Stimulated activated memory B cell treated with anti-CD40 and anti-IgM and Interleukin-4, amounts not matched to agents 10 μg/mL and 1 μg/mL and 100 μg/mL, for 72 hours (primary cell): Measurements from ENCODE around the gene CENPB.

Experiments used
- ATAC-seq: fragments of 150-1000 bp; cut with Tn5 transposase; 2 replicates; pipeline ENCODE4 v1.10.0; 2021
- H3K27ac Mint-ChIP-seq: one replicate; pipeline ENCODE4 v1.8.0; 2022; ENCODE audit warnings: mild to moderate bottlenecking, mixed read lengths
- H3K27me3 Mint-ChIP-seq: one replicate; pipeline ENCODE4 v1.8.0; 2022; ENCODE audit warnings: mixed read lengths
- H3K36me3 Mint-ChIP-seq: one replicate; pipeline ENCODE4 v1.8.0; 2022; ENCODE audit warnings: mixed read lengths
- H3K4me1 Mint-ChIP-seq: one replicate; pipeline ENCODE4 v1.8.0; 2022; ENCODE audit warnings: mixed read lengths
- H3K4me3 Mint-ChIP-seq: one replicate; pipeline ENCODE4 v1.8.0; 2022; ENCODE audit warnings: mild to moderate bottlenecking, moderate library complexity, mixed read lengths
- H3K9me3 Mint-ChIP-seq: one replicate; pipeline ENCODE4 v1.8.0; 2022; ENCODE audit warnings: mixed read lengths

The CENPB gene

DNA sequence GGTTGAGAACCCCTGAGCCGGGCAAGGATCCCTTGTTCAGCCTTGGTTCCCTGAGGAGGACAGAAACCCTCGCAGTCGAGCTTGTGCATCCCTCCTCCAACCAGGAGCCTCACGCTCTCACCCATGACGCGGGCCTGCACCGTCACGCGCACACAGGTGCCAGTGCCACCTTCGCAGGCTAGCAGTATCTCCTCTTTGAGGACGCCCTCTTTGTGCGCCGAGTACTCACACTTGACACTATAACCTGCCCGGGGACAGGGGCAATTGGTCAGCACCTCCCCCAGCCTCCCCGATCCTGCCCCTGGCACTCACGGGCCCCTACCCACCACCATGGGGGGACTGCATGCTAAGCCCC, 32.3 kb downstream of the CENPB start:
- Mint-ChIP-seq H3K4me1 (peaks cover 11% of the 10 kb centered on the region), H3K27me3 (no peaks in the 10 kb centered on the region), H3K9me3 (no peaks in the 10 kb centered on the region), H3K4me3 (no peak overlapping the region), H3K27ac (no peak overlapping the region), H3K36me3 (peaks cover 16% of the 10 kb centered on the region)
- ATAC-seq: no peak

DNA sequence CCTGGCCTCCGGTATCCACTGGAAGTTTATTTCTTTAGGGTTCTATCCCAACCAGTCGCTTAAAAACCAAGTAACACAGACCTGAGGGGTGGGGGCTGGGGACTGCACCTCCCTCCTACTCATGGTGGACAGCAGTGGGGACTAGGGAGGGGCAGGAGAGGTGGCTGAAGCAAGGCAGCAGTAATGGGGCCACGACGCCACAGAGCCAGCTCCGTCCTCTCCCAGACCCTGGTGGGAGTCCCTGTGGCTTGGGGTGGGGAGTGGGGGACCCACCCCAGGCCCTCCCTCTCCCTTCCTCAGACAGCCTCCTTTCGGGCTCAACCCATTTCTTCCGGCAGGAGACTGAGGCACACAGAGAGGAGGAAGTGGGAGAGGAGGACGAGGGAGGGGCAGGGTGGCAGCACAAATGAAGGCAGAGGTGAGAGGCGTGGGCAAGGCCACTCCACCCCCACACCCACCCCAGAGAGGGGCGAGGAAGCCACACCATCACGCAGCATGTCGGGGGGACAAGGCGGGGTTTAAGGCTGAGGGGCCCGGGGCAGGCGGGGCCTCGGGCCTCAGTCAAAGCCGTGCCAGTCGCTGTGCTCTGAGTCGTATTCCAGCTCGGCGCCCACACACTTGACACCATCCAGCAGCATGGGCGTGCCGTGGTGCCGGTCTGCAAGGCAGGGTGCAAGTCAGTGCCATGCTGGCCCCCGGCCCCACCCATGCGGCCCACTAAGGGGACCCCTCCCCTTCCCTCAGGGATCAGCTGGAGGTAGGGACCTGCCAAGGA, 32.9 kb downstream of the CENPB start:
- Mint-ChIP-seq H3K27me3 (no peaks in the 10 kb centered on the region), H3K9me3 (no peaks in the 10 kb centered on the region), H3K4me1 (peaks cover 11% of the 10 kb centered on the region), H3K36me3 (peaks cover 16% of the 10 kb centered on the region), H3K27ac (no peak overlapping the region), H3K4me3 (no peak overlapping the region)
- no peak for ATAC-seq

DNA sequence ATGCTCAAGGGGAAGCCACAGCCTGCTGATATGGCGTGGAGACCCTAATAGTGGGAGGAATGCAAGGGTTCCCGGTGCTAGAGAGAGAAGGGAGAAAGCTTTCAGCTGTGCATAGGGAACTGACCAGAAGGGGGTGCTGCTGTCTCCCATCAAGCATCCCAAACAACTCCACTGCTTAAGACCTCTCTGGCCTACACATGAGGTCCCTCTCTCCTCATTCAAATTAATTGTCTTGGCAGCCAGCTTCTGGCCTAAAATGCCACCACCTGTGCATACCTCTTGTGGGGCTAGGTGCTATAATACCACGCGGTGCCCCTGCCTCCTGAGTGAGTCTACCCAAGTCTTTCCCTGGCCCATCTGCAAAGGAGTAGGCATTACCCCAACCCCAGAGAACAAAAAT, 33.4 kb downstream of the CENPB start:
- H3K27me3 Mint-ChIP-seq: peaks cover 5% of the 10 kb centered on the region
- no peak overlapping the region for H3K4me3 Mint-ChIP-seq
- peak; percentile 27 for ATAC-seq
- no peak overlapping the region for H3K27ac Mint-ChIP-seq
- H3K36me3 Mint-ChIP-seq: peaks cover 13% of the 10 kb centered on the region
- no peaks in the 10 kb centered on the region for H3K9me3 Mint-ChIP-seq
- peaks cover 11% of the 10 kb centered on the region for H3K4me1 Mint-ChIP-seq

DNA sequence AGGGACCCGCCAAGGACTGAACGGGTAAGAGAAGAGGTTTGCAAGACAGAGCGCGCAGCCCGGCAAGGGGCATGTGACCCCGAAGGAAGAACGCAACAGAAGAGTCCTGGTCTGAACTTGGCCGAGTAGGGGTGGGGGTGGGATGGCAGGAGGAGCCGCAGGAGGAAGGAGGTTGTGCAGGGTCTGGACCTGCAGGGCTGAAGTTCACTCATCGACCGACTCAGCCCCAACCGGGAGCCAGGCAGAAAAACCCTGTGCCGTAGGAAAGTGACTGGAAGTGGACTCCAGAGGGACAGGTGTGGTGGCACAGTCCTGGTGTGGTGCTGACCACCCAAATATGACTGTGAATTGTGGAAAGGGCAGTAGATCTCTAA, 34.2 kb downstream of the CENPB start:
- Mint-ChIP-seq H3K9me3 (no peaks in the 10 kb centered on the region), H3K4me1 (peaks cover 11% of the 10 kb centered on the region), H3K27ac (peak overlapping the region; percentile 44), H3K36me3 (peaks cover 6% of the 10 kb centered on the region), H3K4me3 (peak overlapping the region; percentile 75), H3K27me3 (peaks cover 13% of the 10 kb centered on the region)
- ATAC-seq: no peak

DNA sequence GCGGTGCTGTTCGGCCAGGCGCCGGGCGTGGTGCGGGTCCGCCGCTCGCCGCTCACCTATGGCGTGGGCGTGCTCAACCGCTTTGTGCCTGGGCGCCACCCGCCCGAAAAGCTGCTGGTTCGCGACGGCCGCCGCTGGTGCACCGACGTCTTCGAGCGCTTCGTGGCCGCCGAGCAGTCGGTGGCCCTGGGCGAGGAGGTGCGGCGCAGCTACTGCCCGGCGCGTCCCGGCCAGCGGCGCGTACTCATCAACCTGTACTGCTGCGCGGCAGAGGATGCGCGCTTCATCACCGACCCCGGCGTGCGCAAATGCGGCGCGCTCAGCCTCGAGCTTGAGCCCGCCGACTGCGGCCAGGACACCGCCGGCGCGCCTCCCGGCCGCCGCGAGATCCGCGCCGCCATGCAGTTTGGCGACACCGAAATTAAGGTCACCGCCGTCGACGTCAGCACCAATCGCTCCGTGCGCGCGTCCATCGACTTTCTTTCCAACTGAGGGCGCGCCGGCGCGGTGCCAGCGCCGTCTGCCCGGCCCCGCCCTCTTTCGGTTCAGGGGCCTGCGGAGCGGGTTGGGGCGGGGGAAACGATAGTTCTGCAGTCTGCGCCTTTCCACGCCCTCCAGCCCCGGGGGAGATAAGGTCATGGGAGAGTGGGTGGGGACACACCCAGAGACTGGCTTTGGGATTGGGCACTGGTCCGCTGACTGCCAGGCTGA, 34.7 kb downstream of the CENPB start:
- H3K4me1 Mint-ChIP-seq: peaks cover 11% of the 10 kb centered on the region
- H3K4me3 Mint-ChIP-seq: peak overlapping the region; percentile 75
- H3K9me3 Mint-ChIP-seq: no peaks in the 10 kb centered on the region
- H3K36me3 Mint-ChIP-seq: peaks cover 5% of the 10 kb centered on the region
- ATAC-seq: peak; percentile 77
- peak overlapping the region; percentile 44 for H3K27ac Mint-ChIP-seq
- H3K27me3 Mint-ChIP-seq: peaks cover 18% of the 10 kb centered on the region

DNA sequence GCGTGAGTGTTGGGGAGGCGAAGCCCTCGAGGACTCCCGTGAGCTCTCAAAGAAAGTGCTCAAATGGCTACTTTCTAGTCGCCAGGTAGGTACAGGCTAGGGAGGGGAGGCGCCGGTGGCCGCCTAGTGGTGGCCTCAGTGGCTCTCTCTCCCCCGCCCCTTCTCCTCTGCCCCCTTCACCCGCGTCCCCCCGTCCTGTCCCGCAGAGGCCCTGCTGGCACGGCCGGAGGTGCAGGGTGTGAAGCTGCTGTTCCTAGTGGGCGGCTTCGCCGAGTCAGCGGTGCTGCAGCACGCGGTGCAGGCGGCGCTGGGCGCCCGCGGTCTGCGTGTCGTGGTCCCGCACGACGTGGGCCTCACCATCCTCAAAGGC, 35.2 kb downstream of the CENPB start:
- no peak for ATAC-seq
- H3K36me3 Mint-ChIP-seq: peaks cover 5% of the 10 kb centered on the region
- H3K27me3 Mint-ChIP-seq: peaks cover 24% of the 10 kb centered on the region
- no peaks in the 10 kb centered on the region for H3K9me3 Mint-ChIP-seq
- H3K4me1 Mint-ChIP-seq: peaks cover 11% of the 10 kb centered on the region
- H3K4me3 Mint-ChIP-seq: no peak overlapping the region
- no peak overlapping the region for H3K27ac Mint-ChIP-seq

DNA sequence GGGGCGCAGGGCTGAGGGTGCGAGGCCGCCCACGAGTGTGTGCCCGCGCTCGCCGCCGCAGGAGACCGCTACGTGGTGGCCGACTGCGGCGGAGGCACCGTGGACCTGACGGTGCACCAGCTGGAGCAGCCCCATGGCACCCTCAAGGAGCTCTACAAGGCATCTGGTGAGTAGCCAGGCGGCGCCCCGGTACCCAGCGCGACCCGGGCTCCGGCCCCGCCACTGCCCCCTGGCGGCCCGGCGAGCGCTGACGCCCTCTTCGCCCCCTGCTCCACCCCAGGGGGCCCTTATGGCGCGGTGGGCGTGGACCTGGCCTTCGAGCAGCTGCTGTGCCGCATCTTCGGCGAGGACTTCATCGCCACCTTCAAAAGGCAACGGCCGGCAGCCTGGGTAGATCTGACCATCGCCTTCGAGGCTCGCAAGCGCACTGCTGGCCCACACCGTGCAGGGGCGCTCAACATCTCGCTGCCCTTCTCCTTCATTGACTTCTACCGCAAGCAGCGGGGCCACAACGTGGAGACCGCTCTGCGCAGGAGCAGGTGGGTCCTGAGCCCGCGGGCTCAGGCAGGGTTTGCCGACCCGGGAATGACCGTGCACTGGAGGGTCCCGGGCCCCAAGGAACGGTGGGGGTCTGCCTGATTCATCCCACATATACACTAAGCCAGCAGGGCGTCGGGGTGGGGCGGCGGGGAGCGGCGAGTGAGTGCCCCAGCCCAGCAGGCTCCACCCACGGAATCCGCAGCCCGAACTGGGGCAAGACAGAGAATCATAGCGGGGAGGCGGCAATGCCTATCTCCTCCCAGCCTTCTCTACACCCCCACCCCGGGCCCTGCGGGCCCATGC, 36.6 kb downstream of the CENPB start:
- no peaks in the 10 kb centered on the region for H3K36me3 Mint-ChIP-seq
- peaks cover 20% of the 10 kb centered on the region for H3K4me1 Mint-ChIP-seq
- H3K27me3 Mint-ChIP-seq: peaks cover 37% of the 10 kb centered on the region
- no peak for ATAC-seq
- H3K27ac Mint-ChIP-seq: no peak overlapping the region
- no peaks in the 10 kb centered on the region for H3K9me3 Mint-ChIP-seq
- H3K4me3 Mint-ChIP-seq: no peak overlapping the region

DNA sequence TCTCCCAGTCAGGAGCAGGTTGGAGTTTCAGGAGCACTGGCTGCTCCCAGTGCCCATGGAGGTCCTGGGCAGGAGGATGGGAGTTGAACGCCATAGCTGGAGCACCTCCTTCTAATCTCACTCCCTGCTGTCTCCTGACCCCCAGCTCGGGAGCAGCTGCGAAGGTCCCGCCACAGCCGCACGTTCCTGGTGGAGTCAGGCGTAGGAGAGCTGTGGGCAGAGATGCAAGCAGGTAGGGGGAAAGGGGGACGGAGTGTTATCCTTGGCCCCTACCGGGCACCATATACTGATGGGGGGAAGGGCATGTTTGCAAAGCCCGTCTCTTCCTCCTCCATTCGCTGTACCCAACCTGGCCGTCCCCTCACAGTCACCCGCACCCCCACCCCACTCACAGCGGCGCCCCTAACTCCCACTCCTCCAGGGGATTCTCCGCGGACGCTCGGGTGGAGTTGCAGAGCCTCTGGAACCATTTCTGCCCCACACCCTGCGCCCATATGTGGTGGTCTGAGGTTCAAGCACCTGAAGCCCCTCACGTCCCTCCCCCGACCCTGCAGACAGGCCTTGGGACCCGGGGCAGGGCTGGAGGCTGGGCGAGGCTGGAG, 37.4 kb downstream of the CENPB start:
- H3K27ac Mint-ChIP-seq: no peak overlapping the region

DNA sequence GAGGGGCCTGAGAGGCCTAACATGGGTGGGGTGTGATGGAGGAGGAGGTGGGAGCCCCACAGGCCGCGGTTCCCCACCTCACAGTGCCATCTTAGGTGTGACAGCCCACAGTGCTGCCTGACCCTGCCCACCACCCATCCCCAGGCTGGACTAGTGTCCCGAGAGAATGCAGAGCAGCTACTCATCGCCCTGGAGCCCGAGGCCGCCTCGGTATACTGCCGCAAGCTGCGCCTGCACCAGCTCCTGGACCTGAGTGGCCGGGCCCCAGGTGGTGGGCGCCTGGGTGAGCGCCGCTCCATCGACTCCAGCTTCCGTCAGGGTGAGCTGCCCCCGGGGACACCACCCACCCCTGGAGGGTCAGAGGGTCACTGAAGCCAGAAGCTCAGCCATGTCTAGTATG, 38.5 kb downstream of the CENPB start:
- H3K4me3 Mint-ChIP-seq: no peak overlapping the region
- H3K27me3 Mint-ChIP-seq: peaks cover 47% of the 10 kb centered on the region
- no peak overlapping the region for H3K27ac Mint-ChIP-seq
- no peak for ATAC-seq
- H3K36me3 Mint-ChIP-seq: no peaks in the 10 kb centered on the region
- H3K4me1 Mint-ChIP-seq: peaks cover 24% of the 10 kb centered on the region
- H3K9me3 Mint-ChIP-seq: no peaks in the 10 kb centered on the region

More for the DNA sequence above, 37.4 kb downstream of the CENPB start:
- no peak overlapping the region for H3K4me3 Mint-ChIP-seq
- peaks cover 24% of the 10 kb centered on the region for H3K4me1 Mint-ChIP-seq
- H3K27me3 Mint-ChIP-seq: peaks cover 45% of the 10 kb centered on the region
- H3K36me3 Mint-ChIP-seq: no peaks in the 10 kb centered on the region
- ATAC-seq: no peak
- H3K9me3 Mint-ChIP-seq: no peaks in the 10 kb centered on the region

DNA sequence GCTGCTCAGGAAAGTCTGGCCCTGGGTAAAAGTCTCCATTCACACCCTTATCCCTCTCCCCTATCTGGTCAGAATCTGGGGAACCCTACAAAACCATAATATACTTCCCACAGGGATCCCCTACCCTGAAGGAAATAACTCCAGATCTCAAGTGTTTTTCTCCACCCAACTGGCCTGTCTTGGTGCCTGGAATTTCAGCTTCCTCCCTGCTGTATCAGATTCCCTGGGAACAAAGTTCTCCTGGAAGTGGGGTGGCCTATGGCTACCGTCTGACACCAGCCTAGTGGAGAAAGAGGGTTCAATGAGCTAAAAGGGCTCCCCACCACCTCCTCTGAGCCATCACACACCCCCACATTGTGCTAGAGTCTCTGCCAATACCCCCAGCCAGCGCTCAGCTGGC, 39.1 kb downstream of the CENPB start:
- H3K27ac Mint-ChIP-seq: no peak overlapping the region
- H3K4me1 Mint-ChIP-seq: peaks cover 19% of the 10 kb centered on the region
- no peaks in the 10 kb centered on the region for H3K9me3 Mint-ChIP-seq
- no peak overlapping the region for H3K4me3 Mint-ChIP-seq
- H3K27me3 Mint-ChIP-seq: peaks cover 47% of the 10 kb centered on the region
- ATAC-seq: no peak
- no peaks in the 10 kb centered on the region for H3K36me3 Mint-ChIP-seq

DNA sequence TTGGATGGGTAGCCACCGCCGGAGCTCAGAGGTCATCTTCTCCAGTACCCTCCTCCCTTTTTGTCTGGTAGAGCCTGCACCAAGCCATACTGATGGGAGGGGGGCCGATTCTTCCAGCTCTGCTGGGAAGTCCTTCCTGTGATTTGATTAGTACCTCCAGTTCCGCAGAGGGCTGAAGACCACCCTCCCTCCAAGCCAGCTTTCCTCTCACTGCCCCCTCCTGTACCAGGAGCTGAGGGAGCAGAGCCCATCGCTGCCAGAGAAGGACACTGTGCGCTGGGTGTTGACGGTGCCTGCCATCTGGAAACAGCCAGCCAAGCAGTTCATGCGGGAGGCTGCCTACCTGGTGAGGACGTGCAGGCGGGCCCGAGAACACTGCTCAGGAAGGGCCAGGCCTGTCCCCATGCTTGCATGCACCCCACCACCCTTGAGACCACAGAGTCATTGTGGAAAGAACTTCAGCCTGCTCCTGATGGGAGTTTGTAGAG, 40.8 kb downstream of the CENPB start:
- ATAC-seq: no peak
- peaks cover 54% of the 10 kb centered on the region for H3K27me3 Mint-ChIP-seq
- no peaks in the 10 kb centered on the region for H3K36me3 Mint-ChIP-seq
- no peaks in the 10 kb centered on the region for H3K9me3 Mint-ChIP-seq
- no peak overlapping the region for H3K4me3 Mint-ChIP-seq
- H3K27ac Mint-ChIP-seq: no peak overlapping the region
- peaks cover 13% of the 10 kb centered on the region for H3K4me1 Mint-ChIP-seq

DNA sequence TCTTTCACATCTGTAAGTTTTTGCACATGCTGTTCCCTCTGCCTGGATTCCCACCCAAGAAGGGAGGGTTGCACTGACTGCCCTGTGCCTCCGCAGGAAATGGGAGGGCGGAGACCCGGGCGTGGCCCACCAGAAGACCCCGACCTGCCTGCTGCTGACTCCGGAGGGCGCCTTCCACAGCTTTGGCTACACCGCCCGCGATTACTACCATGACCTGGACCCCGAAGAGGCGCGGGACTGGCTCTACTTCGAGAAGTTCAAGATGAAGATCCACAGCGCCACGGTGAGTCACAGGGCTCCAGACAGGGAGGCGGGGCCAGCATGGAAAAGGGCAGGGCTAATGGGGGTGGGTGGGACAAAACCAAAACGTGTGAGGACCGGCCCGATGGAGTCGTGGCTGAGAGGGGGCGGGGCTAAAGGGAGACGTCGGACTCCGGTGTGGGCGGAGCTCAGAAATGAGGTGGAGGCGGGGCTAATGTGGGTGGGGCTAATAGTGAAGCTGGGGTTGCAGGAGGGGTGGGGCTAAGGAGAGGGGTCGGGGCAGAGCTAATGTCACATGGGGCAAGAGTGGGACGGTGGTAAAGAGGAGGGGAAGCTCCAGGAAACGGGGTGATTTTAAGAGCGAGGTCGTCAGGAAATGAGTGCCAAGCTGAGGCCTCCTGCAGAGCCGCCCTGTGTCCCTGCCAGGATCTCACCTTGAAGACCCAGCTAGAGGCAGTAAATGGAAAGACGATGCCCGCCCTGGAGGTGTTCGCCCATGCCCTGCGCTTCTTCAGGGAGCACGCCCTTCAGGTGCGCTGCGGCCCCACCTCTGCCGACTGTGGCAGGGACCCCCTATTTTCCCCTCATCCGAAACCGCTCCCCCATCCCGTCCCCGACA, 41.5 kb downstream of the CENPB start:
- peaks cover 13% of the 10 kb centered on the region for H3K4me1 Mint-ChIP-seq
- no peaks in the 10 kb centered on the region for H3K9me3 Mint-ChIP-seq
- H3K4me3 Mint-ChIP-seq: peak overlapping the region; percentile 53
- no peaks in the 10 kb centered on the region for H3K36me3 Mint-ChIP-seq
- no peak overlapping the region for H3K27ac Mint-ChIP-seq
- ATAC-seq: peak; percentile 59
- H3K27me3 Mint-ChIP-seq: peaks cover 58% of the 10 kb centered on the region

DNA sequence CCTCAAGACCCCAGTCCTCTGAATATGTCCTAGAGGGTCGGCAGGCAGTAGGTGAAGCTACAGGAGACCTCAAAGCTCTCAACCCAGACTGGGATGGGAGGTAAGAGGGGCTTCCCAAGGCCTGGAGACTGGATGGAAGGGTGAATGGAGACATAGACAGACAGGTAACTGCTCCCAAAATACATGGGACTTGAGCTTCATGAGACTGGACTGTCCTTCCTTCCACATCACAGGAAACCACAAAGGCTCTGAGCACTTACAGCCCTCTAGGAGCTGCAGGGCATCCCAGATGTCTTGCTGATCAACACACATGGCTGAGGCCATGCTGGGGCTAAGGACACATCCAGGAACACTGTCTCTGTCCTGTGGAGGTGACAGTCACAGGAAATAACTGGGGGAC, 42.5 kb downstream of the CENPB start:
- no peak overlapping the region for H3K4me3 Mint-ChIP-seq
- H3K27ac Mint-ChIP-seq: no peak overlapping the region

DNA sequence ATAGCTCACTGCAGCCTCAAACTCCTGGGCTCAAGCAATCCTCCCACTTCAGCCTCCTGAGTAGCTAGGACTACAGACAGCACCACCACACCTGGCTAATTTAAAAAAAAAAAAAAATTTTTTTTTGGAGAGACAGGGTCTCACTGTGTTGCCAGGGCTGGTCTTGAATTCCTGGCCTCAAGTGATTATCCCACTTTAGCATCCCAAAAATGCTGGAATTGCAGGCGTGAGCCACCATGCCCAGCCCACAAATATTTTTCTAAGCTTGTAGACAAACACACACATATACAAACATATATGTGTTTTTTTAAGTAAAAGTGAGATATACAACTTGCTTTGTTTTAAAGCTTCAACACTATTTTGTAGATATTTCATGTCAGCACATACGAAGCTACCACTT, 43.3 kb downstream of the CENPB start:
- H3K4me1 Mint-ChIP-seq: peaks cover 13% of the 10 kb centered on the region
- no peaks in the 10 kb centered on the region for H3K9me3 Mint-ChIP-seq
- H3K27ac Mint-ChIP-seq: no peak overlapping the region
- H3K27me3 Mint-ChIP-seq: peaks cover 54% of the 10 kb centered on the region
- ATAC-seq: no peak
- no peak overlapping the region for H3K4me3 Mint-ChIP-seq
- H3K36me3 Mint-ChIP-seq: no peaks in the 10 kb centered on the region

More for the DNA sequence above, 42.5 kb downstream of the CENPB start:
- no peaks in the 10 kb centered on the region for H3K36me3 Mint-ChIP-seq
- peaks cover 13% of the 10 kb centered on the region for H3K4me1 Mint-ChIP-seq
- peaks cover 58% of the 10 kb centered on the region for H3K27me3 Mint-ChIP-seq
- no peaks in the 10 kb centered on the region for H3K9me3 Mint-ChIP-seq
- no peak for ATAC-seq
